ENCODE data around the gene KIAA1958. TPM values are rescaled to one million over a fixed set of nuclear protein-coding genes. Genes with fewer than 3 reads are reported as not detected.

KIAA1958 gene
- polyA plus RNA-seq, 2 of the 4 experiments (the other 2 are of a cell fraction) = 2.2 to 3.7 TPM

- FAIRE-seq = no peak
- TF ChIP-seq E2F6 (IDR thresholded peaks at IDR 0.05; ENCODE audit: borderline replicate concordance, low read depth) (no peak), TFCP2L1 (CRISPR knock-in tag; IDR thresholded peaks at IDR 0.05) (no peak), ZFP36 (IDR thresholded peaks at IDR 0.05; ENCODE audit: borderline replicate concordance, partially characterized antibody) (no peak), PHF8 (IDR thresholded peaks at IDR 0.05; ENCODE audit: borderline replicate concordance, low read depth) (no peak)
- ChIA-PET CTCF (no interaction called here), POLR2A (no interaction called here)
- H3K4me2 ChIP-seq = no peak overlapping the region
- no peak for DNase-seq (ENCODE audit: low read depth in 1 of 2, low spot score in 1 of 2)
- 0 out of 3 replicates have a peak, but pooled peaks cover 3% of the 10 kb centered on the region for H3K4me1 ChIP-seq
- no peaks in the 10 kb centered on the region for H3K9me3 ChIP-seq
- WGBS (ENCODE audit: missing lambda C conversion rate) = 73% methylated on average over 1 of the region's 1 CpG
- no peak overlapping the region for H3K4me3 ChIP-seq
- no peak for ATAC-seq
- H3K27ac ChIP-seq = no peak overlapping the region
Observed at GRCh38 chr9:112554516-112554915, 67.9 kb downstream of the KIAA1958 start.

- DNase-seq (ENCODE audit: low read depth in 1 of 2, low spot score in 1 of 2) (no peak), FAIRE-seq (no peak), ATAC-seq (no peak)
- WGBS (ENCODE audit: missing lambda C conversion rate) = 97% methylated on average over 3 of the region's 3 CpGs
- H3K4me1 ChIP-seq = 0 out of 3 replicates have a peak, but pooled peaks cover 3% of the 10 kb centered on the region
- H3K9me3 ChIP-seq = no peaks in the 10 kb centered on the region
- H3K4me2 ChIP-seq = no peak overlapping the region
- H3K27ac ChIP-seq = no peak overlapping the region
- ChIA-PET CTCF (no interaction called here), POLR2A (no interaction called here)
- TF ChIP-seq CEBPB (IDR thresholded peaks at IDR 0.05) (no peak), SMC3 (IDR thresholded peaks at IDR 0.05) (no peak), ATOH8 (CRISPR knock-in tag; IDR thresholded peaks at IDR 0.05; ENCODE audit: low read depth) (no peak)
- H3K4me3 ChIP-seq = no peak overlapping the region
Observed at GRCh38 chr9:112555101-112555643, 68.5 kb downstream of the KIAA1958 start.

GRCh38 chr9:112555844-112556482 lies 69.3 kb downstream of the KIAA1958 start:
- no peak for FAIRE-seq
- no peak for ATAC-seq
- DNase-seq (ENCODE audit: low read depth in 1 of 2, low spot score in 1 of 2) = no peak
- no peak overlapping the region for H3K27ac ChIP-seq
- ChIA-PET POLR2A (no interaction called here), CTCF (no interaction called here)
- 0 out of 3 replicates have a peak, but pooled peaks cover 3% of the 10 kb centered on the region for H3K4me1 ChIP-seq
- H3K9me3 ChIP-seq = no peaks in the 10 kb centered on the region
- no peak overlapping the region for H3K4me3 ChIP-seq
- WGBS (ENCODE audit: missing lambda C conversion rate) = 88% methylated on average over 9 of the region's 9 CpGs
- H3K4me2 ChIP-seq = no peak overlapping the region
- TF ChIP-seq RARB (CRISPR knock-in tag; IDR thresholded peaks at IDR 0.05) (no peak), REST (IDR thresholded peaks at IDR 0.05) (no peak), HDAC2 (IDR thresholded peaks at IDR 0.05) (no peak), HOXA7 (CRISPR knock-in tag; IDR thresholded peaks at IDR 0.05) (no peak), ZFP36 (IDR thresholded peaks at IDR 0.05; ENCODE audit: borderline replicate concordance, partially characterized antibody) (no peak), FOSB (CRISPR knock-in tag; IDR thresholded peaks at IDR 0.05) (no peak), MAX (IDR thresholded peaks at IDR 0.05) (no peak), NR3C1 (IDR thresholded peaks at IDR 0.05) (no peak), KDM1A (IDR thresholded peaks at IDR 0.05; ENCODE audit: low read depth) (no peak), ZC3H11A (IDR thresholded peaks at IDR 0.05) (no peak), EHF (CRISPR knock-in tag; IDR thresholded peaks at IDR 0.05) (no peak), ESRRA (IDR thresholded peaks at IDR 0.05; ENCODE audit: borderline replicate concordance, low read length) (no peak), HMGXB4 (CRISPR knock-in tag; IDR thresholded peaks at IDR 0.05; ENCODE audit: borderline replicate concordance) (no peak), HES2 (IDR thresholded peaks at IDR 0.05) (no peak), NFE2L2 (conservative IDR thresholded peaks at IDR 0.05; ENCODE audit: low read length) (no peak), HOXB13 (CRISPR knock-in tag; IDR thresholded peaks at IDR 0.05; ENCODE audit: low read depth) (no peak), E2F6 (IDR thresholded peaks at IDR 0.05; ENCODE audit: borderline replicate concordance, low read depth) (no peak), NPAS2 (CRISPR knock-in tag; IDR thresholded peaks at IDR 0.05; ENCODE audit: borderline replicate concordance) (no peak)
